Right ventricle myocardium inferior (tissue), 1 donor: ENCODE data around the gene PLEKHG4B. TPM values are rescaled to one million over a fixed set of nuclear protein-coding genes. Genes with fewer than 3 reads are reported as not detected.

Source experiments
- ATAC-seq: fragments of 200-7000 bp; cut with Tn5 transposase; one replicate; pipeline ENCODE4 v1.9.1; 2020; ENCODE audit warnings: mild to moderate bottlenecking, moderate library complexity
- DNase-seq: peaks from one replicate; pipeline ENCODE4 v3.0.0; 2021; ENCODE audit errors: missing footprints
- intact Hi-C: fragments of 100-400 bp; cut with DNase I; formaldehyde crosslinking; loops from one replicate; pipeline ENCODE4 v1.11.0; 2022
- total RNA-seq: library from RNA; stranded (reverse); fragmentation: NEBNext Ultra II Directional; extraction: Animal tissue kit (Norgen Biotek cat#: 25700); gene quantifications from one replicate; pipeline ENCODE4 v1.2.1, GENCODE V29; 2021
- donor health status: DM: no; HTN: yes; CAD: no; lungs with severe emphysema.

The PLEKHG4B gene
- total RNA-seq, 1 donor from 2014 or later: not detected

DNA sequence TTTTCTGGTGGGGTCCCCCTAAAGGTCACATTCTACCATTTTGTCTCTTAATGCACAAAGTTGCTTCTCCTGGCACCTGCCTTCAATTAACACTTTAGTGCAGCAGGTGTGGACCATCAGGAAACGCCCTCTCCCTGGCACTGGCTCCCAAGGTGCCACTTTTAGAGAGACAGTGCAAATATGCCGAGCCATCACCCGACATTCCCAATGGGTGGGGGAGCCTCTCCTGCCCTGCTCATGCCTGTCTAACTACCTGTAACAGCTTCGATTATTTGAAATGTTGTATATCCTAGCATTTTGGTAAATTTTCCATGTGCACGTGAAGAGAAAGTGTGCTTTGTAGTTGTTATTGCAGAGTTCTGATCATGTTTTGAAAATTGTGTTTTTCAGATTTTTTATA, 86.1 kb downstream of the PLEKHG4B start:
- intact Hi-C loops: no loop called here
- ATAC-seq (no peak), DNase-seq (peak; percentile 28)

DNA sequence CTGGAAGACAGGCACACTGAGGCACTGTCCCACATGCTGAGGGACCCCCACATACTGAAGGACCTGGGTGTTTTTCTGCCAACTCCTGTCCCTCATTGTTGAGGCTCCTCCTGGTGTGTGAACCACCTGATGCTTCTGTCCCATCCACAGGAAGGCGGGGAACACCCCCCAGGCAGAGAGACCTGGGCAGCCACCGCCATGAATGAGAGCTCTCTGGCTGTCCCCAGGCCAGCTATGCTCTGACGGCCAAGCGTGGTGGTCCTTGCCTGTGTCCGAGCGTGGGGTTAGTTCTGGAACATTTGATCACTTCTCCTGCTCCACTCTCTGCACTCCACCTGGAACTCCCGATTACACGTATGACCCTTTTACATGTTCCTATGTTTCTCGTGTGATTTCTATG, 87.4 kb downstream of the PLEKHG4B start:
- intact Hi-C loops: no loop called here
- ATAC-seq (no peak), DNase-seq (peak; percentile 25)

DNA sequence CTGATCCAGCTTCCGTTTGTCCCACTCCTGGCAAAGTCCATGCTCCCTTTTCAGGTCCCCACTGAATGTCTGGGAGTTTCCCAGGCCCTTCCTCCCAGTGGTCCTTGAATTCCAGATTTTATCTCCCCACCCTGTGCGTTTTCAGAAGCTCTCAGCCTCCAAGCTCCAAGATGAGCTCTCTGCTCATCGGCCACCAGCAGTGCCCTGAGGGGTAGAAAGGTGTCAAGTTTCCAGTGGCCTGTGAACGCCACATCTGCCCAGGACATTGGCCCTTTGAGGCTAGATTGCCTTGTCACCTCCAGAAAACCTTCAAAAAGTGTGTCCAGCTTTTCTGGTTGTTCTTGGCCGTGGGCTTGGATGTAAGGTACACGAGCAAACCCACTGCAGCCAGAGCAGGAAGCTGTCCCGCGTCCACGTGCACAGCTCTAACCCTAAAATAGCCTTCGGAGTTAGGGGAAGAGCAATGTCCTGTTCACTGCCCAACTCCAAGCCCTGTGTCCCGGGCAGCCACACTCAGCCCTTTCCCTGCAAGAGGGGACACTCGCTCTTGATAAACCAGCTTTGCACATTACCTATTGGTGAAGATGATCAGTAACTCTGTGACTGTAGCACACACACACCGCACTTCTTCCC, 88.4 kb downstream of the PLEKHG4B start:
- ATAC-seq: no peak
- intact Hi-C loops: no loop called here

DNA sequence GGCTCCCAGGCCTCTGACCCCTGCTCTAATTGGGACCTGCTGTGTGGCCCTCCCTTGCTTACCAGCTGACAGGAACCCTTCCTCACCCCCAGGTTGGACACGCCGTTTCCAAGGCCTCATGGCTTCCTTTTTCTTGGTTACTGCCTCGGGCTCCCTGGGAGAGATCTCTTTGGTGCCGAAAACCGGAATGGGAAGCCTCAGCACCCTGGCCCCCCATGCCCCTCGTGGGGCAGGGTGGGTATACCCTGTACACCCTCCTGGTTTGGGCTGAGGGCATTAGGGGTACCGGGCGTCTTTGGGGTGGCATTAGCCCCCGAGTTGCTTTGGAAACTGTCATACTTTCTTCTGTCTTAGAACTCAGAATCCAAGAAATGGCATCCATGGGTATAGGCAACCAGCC, 89.2 kb downstream of the PLEKHG4B start:
- intact Hi-C loops: no loop called here
- DNase-seq: peak; percentile 8

More for the DNA sequence above, 88.4 kb downstream of the PLEKHG4B start:
- peak; percentile 16 for DNase-seq

DNA sequence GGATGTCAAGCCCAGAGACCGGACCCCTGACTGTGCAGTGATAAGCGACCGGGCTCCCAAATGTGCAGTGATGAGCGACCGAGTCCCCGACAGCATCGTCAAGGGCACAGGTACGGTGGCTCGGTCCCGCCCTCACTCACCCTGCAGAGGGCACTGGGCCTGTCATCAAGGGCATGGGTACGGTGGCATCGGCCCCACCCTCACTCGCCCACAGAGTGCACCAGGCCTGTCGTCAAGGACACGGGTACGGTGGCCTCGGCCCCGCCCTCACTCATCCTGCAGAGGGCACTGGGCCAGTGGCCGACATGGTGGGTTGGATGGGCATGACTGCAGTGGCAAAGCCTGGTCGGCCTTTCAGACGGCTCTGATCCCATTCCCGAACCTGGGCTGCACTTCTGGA, 89.6 kb downstream of the PLEKHG4B start:
- intact Hi-C loops: no loop called here
- no peak for ATAC-seq

More for the DNA sequence above, 89.2 kb downstream of the PLEKHG4B start:
- no peak for ATAC-seq

DNA sequence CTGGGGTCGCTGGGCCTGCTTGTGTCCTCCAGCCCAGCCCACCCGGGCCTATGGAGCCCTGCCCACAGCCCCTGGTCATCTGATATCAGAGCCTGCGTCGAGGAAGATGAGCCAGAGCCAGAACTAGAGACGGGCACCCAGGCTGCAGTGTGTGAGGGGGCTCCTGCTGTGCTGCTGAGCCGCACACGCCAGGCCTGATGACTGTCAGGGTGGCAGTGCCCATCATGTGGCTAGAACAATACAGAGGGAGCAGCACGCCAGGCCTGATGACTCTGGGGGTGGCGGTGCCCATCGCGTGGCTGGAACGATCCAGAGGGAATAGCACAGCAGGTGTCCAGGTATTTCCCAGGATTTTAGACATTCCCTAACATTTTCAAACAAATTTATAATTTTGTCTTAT, 90.2 kb downstream of the PLEKHG4B start:
- intact Hi-C loops: no loop called here
- ATAC-seq: no peak
- DNase-seq: peak; percentile 42

More for the DNA sequence above, 89.6 kb downstream of the PLEKHG4B start:
- DNase-seq: peak; percentile 65

DNA sequence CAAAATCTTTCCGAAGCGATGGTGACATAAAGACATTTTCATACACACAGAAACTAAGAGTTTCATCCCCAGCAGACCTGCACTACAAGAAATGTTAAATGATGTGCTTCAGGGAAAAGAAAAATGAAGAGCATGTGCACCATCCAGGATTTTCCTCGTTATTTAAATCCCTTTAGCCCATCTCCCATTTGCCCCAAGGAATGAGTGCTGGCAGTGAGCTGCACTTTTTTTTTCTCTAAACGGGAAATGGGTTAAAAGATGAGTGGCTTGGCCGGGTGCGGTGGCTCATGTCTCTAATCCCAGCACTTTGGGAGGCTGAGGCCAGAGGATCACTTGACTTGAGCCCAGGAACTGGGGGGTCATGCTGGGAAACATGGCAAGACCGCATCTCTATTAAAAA, 92.5 kb downstream of the PLEKHG4B start:
- no peak for ATAC-seq
- no peak for DNase-seq
- intact Hi-C loops: no loop called here

DNA sequence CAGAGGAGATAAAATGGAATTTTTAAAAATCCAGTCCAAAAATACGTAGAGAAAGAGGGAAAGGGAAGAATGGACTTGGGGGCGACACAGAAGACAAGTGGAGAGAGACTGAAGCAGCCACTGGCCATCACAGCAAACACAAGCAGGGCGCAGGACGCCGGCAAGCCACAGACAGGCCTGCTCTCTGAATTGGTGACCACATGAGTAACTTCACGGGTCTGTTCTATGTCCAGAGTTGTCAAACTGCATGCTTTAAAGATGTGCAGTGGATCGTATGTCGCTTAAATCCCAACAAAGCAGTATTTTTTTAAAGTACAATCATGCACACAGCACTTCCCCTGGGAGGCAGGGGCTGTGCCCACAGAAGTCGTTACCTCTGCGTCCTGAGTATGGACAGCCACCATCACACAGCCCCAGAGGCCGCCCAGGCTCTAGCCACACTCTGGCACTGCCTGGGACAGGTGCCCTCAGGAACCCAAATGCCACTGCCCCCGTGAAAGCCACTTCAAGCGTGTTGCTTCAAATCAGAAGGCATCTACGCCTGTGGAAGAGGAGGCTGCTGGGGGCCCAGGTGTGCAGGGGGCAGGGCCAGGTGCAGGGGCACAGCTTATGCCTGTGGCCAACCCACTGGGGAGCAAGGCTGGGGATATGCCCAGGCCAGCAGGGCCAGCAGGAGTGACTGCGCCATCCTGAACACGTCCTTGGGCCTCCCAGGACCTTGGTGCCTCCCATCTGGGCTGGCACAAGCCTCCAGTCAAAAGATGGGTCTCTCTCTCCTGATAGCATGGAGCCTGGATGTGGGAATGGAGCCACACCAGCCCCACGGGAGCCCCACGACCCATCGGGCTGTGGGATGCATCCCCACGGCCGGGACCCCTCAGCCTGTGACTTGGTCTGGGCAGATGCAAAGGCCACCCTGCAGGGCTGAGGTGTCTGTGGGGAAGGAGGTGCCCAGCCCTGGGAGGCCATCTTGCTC, 93.4 kb downstream of the PLEKHG4B start:
- ATAC-seq (no peak), DNase-seq (no peak)
- intact Hi-C loops: no loop called here

DNA sequence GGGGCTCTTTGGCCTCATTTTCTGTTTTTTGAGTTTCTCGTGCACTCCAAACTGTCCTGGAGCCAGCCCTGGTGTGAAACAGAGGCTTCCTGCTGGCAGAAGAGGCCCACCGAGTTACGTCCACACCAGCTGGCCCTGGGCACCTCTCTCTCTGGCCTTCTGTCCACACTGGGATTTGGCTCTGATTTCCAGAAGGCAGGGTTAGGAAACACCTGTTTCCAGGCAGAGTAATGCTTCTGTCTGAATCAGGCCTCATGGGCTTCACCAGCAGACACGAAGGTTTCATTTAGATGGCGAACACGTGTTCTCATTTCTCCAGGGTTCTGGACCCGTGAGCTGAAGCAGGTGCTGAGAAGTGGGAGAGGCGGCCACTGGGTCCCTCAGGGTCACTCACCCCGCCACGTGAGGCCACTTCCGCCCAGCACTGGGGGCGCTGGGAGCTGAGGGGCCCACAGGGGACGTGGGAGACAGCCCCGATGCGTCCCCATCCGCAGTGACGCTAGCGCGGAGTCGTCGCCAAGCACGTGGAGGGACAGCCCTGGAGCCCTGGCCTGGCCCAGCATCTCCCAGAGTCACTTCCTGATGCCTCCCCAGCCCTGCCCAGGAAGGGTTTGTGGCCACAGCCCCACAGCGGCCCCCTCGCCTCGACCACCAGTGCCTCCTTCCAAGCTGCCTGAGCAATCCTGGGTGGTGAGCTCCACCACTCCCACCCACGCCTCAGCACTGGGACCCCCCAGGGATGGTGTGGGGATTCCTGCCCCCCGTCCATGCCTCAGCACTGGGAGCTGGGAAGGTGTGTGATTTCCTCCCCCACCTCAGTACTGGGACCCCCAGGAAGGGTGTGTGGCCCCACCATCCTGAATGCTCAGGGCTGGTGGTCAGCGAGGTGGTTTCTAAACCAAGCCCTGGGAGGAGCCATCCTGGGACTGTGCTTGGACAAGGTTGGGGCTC, 94.4 kb downstream of the PLEKHG4B start:
- no peak for ATAC-seq
- intact Hi-C loops: no loop called here
- DNase-seq: no peak

DNA sequence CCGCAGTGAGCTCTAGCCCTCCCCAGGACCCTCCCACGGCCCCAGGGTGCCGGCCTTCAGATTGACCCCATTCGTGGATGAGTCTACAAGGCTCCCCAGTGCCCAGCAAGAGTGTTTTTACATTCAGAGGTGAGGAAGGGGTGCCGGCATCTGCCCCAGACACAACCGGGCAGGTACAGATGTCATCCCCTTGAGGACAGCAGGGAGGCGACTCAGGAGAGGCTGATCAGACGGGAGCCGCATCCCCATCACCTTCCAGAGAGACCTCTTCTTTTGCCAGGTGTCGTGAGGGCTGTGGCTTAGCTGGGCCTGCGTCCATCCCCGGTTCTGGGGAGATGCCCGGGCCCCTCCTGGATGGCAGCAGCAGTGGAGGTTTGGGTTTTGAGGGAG, 95.1 kb downstream of the PLEKHG4B start:
- no peak for DNase-seq
- ATAC-seq: no peak
- intact Hi-C loops: no loop called here

DNA sequence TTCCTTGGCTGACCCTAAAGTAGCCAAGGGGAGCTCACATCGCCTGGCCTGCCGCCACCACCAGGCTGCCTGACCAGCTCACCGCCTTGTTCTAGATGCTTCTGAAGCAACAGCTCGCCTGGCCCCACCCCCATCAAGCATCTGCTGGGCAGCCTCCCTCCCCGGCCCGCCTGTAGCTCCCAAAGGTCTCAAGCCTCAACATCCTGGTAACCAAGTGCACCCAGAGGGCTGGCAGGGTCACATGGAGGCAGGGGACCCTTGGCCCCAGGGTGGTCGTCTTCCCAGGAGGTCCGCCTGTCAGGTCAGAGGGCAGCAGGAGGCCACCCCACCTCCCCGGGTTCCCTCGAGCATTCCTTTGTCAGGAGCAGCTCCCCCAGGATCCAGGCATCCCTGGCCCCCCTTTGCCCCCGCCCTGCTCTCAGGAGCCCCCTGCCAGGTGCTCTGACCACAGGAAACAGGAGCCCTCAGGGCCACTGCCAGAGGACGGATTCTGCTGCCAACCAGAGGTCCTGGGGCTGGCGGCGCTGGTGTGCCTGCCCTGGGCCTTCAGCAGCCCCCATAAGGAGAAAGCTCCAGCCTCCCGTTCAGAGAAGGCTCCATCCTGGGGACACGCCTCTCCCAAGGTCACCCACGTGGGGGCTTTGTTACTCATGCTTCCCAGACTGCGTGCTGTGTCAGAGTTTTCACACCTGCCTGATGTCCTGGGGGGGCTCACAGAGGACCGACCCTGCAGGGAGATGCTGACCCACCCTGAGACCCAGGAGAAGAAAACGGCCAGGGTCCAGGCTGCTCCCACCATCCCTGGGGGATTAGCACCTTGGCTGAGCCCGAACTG, 95.9 kb downstream of the PLEKHG4B start:
- no peak for DNase-seq
- intact Hi-C loops: no loop called here
- ATAC-seq: no peak

DNA sequence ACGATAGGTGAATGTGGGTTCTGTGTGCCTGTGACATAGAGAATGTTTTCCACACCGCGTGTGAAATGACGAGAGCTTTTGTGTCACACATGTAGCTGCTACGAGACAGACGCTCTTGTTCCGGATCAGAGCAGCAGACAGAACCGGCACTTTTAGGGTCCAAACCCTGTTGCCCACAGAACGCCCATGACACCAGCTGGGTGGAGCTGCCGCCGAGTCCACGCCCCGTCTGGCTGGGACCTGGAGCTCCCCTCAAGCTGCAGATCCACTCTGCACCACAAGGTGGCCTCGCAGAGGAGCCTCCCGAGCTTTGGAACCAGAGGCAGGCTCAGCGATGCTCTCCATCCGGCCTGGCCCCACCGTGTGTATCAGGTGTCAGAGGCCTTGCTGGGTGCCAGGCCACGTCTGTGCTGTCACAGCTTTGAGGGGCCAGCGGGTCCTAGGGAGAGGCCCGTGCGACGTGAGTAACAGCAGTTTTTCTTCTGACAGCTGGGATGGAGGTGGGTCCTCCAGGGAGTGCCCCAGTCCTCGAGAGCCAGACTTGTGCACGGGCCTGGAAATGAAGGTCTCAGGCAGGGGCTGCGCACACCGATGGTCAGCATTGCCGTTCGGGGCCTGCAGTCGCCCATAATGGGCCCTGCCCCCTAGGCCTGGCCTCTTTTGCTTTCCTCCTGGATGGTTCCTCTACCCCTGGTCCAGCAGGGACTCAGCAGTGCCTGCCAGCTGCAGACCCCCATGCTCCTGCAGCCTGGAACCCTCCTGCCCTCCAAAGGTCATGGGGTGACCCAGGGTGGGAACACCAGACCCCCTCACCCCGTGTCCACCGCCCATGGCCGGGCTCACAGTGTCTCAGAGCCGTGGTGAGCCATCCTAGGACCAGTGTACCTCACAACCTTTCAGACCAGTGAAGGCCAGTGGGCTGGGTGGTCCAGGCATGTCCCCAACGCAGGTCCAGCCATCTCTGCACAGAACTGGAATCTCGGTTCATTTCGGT, 96.8 kb downstream of the PLEKHG4B start:
- intact Hi-C loops: no loop called here
- ATAC-seq (peak; percentile 68), DNase-seq (peak; percentile 91)

DNA sequence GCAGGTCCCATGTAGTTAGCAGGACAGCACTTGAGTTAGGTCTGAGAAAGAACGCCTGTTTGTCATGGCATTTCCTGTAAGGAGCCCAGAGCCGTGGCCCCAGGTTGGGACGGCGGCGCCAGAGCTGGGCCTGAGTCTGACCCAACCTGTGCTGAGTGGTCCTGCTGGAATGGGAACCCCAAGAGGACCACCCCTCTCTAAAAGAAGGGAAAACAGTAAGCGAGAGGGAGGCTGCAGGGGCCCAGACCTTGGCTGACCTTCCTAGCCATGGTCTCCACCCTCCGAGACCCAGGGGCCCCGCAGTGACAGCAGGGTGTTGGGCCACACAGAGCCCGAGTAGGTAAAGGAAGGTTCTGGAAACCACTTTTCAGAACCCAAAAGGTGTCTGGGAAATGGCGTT, 97.5 kb downstream of the PLEKHG4B start:
- intact Hi-C loops: no loop called here
- ATAC-seq (no peak), DNase-seq (no peak)

DNA sequence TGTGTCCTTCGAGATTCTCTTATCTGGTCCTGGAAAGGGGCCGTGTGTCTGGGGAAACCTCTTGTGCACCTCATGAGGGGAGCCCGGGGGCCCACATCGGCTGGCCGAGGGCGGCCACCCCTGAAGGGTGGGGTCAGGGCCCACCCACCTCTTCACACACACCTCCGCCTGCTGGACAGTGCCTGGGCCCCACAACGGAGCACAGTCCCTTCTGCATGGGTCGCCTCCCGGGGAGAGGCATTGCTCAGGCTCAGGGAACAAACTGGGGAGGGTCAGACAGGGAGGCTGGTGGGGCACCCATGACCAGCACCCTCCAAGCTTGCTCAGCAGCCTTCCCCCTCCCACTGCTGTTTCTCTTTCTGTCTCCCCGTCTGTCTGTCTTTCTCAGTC, 98.0 kb downstream of the PLEKHG4B start:
- ATAC-seq (no peak), DNase-seq (no peak)
- intact Hi-C loops: loop anchor here (2.0 to 5.0 kb wide), 2 partner anchors 29 to 72 kb away; partner anchors contain the start of genes CCDC127 and SDHA

DNA sequence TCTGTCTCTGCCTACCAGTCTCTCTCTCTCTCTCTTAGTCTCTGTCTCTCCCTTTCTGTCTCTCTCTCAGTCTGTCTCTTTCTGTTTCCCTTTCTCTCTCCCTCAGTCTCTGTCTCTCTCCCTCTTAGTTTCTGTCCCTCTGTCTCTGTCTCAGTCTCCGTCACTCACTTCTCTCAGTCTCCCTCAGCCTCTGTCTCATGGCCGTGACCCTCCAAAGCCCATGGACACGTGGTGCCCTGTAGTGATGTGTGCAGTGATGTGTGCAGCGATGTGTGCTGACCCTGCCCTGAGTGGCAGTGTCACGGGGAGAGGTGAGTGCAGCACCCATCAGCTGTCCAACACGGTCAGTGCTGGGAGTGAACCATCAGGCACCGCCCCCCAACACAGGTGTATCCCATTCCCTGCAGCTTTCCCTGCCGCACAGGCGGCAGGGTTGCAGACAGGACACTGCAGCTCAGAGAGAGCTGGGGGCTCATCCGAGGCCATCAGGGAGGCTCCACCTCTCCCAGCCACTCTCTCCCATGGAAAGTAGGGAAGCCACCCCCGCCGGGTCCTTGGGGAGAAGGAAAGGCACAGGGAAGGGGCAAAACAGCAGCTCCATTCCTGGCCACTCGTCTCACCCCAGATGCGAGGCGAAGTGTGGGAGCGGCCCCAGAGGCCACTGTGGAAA, 98.5 kb downstream of the PLEKHG4B start:
- ATAC-seq: no peak
- DNase-seq: no peak
- intact Hi-C loops: loop anchor here (2.0 to 5.0 kb wide), 2 partner anchors 28 to 72 kb away; partner anchors contain the start of genes CCDC127 and SDHA
